Fibroblast of skin of left quadriceps (primary cell): ENCODE measurements around the gene DCXR.
A peak's percentile ranks its signal among the peaks of the same experiment; 100 is the strongest.

Experiments used
- DNase-seq, 2 experiments: peaks; one replicate each; pipeline ENCODE4 v3.0.0-alpha.2; 2013; ENCODE audit warnings: low read depth in 2 of 2

DCXR gene

DNA sequence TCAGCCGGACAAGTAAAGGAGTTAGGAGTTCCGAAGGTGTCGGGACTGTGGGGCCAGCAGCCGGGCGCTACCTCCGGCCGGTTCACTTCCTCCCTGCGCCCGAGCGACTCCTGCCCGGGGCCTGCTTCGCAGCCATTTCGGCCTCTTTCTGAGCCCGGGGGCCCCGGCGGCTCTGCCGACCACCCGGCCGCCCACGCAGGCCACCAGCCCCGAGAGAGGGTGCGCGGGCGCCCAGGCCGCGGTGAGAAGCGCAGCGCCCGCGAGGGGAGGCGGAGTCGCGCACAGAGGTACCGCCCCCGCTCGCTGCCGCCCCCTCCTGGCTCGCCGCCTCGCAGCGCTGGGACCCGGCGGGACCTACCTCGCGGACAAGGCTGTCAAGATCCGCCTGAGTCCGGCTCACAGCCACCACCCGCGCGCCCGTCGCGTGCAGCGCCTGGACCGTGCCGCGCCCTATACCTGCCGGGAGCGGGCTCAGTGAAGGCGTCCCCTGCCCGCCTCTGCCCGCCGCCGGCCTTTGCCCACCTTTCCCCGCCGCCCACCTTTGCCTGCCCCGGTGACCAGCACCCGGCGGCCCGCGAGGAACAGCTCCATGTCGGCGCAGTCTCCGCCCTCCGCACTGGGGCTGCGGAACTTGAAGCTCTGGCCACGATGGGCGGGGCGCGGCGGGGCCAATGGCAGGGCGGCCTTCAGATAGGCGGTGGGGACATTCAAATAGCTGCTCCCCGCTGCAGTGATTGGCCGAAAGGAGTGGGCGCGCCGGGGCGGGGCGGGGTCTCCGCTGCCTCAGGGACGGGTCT is at the start of gene DCXR:
TSS of gene DCXR (minus strand) at position 606 of the 797 bp plus-strand sequence. CDS start at position 591, 15 bp downstream.
- DNase-seq = peak; percentile 87 to 88

- DNase-seq = no peak
Measured at GRCh38 chr17:82085931-82086764, 48.7 kb upstream of the DCXR start.

GRCh38 chr17:82085031-82085861 is 47.7 kb upstream of the DCXR start:
- no peak for DNase-seq

DNA sequence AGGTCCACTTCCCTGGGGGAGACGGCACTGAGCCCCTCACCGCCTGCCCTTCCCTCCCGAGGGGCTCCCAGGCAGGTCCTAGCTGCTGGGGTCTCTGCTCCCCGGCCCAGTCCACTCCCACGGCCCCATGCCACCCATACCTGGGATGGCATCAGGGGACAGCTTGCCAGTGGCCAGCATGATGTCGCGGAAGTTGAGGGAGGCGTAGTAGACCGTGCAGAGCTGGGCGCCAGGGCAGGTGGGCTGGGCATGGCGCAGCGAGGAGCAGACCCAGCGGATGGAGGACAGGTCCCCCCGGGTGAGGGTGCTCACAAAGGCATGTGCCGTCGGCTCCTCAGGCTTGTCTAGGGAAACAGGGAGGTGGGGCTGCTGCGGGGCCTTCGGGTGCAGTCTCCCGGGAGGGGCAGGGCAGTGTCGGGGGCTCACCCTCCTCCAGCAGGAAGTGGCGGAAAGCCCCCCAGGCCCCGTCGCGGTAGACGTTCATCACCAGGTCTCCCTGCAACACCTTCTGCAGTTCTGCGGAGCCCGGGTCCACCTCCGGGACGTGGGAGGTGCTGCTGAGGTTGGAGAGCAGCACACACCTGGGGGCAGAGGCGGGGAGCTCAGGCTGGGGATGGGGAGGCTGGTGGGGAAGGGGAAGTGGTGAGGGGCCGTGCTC is 47.0 kb upstream of the DCXR start:
- no peak for DNase-seq

DNA sequence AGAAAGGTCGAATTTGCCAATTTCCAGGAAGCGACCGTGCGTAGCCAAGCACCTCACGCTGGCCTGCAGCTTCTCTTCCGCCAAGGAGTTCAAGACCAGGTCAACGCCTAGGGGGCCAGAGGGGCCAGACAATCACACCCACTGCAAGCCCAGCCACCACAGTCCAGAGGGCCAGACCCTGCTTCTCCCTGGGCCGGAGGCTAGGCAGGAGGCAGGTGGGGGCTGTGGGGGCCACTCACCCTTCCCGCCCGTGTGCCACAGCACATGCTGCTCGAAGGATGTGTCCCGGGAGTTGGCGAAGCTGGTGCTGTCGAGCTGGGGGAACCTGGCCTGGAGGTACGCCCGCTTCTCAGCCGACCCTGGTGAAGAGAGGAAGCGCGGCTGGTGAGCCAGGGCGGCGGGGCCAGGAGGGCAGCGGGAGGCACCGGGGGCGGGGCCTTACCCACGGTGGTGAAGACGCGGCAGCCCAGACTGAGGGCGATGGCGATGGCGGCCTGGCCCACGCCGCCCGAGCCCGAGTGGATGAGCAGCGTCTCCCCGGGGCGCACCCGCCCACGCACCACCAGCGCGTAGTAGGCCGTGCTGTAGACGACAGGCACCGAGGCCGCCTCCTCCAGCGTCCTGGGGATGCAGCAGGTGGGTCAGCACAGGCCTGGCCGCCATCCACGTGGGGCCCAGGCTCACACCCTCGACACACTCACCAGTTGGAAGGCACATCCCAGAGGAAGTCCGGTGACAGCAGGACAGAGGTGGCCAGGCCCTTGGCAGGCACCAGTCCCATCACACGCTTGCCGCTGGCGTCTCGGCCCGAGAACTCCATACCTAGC is 46.2 kb upstream of the DCXR start:
- no peak for DNase-seq

GRCh38 chr17:82083009-82083408 is 45.5 kb upstream of the DCXR start:
- no peak for DNase-seq

DNA sequence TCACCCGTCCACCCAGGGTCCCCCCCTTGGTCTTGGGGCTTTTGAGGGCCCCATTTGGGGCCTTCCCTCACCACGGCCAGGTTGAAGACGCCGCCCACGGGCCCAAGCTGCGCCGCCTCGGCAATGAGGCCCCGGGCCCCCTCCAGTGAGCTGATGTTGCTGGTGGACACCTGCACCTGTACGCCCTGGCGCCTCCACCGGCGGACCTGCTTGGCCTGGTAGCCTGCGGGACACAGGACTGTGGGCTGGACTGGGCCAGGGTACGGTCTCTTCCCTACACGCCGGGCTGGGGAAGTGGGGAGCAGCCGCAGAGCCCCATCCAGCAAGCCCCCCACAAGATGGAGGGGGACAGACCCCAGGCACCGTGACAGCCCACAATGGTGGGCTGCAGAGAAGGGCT is 45.0 kb upstream of the DCXR start:
- no peak for DNase-seq

DNA sequence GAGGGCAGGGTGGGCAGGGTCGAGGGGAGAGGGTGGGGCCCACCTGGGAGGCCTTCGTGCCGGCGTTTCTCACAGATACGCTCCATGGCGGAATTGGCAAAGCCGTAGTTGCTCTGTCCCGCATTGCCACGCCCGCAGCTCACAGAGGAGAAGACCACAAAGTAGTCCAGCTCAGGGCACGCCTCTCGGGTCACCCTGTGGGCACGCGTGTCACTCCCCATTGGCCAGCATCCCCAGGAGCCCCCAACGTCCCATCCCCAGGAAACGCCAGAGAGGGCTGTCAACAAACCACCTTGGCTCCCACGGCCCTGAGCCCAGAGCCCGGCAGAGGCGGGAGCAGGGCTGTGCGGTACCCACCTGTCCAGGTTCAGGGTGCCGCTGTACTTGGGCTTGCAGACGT is 44.5 kb upstream of the DCXR start:
- DNase-seq = no peak

- no peak for DNase-seq
Measured at GRCh38 chr17:82081546-82081945, 44.0 kb upstream of the DCXR start.

- no peak for DNase-seq
Measured at GRCh38 chr17:82080789-82081464, 43.4 kb upstream of the DCXR start.

DNA sequence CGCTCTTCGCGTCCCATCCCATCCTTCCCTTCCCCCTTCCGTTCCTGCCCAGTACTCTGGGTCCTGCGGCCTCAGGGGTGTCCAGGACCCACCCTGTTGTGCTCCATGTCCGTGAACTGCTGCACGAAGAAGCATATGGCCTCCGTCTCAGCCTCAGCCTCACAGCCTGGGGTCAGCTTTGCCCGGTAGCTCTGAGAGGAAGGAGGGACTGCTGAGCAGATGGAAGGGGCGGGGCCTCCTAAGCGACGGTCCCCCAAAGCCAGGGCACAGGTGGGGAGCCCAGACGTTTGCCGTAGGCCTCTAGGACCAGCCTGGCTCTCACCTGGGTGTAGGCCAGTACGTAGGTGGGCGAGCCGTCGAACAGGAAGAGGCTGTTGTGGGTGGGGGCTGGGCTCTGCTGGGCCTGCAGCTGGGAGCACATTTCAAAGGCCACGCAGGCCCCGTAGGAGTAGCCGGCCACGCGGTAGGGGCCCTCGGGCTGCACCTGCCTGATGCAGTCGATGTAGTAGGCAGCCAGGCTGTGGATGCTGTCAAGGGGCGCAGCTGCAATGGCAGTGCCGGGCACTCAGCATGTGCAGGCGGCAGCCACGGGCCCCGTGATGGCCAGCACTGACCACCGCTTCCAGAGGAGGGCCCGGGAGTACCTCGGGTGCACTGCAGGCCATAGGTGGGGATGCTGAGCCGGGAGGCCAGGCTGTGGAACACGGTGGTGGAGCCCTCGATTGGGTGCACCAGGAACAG is 42.7 kb upstream of the DCXR start:
- DNase-seq = no peak

- no peak for DNase-seq
Measured at GRCh38 chr17:82079001-82079677, 41.6 kb upstream of the DCXR start.

- DNase-seq = no peak
Measured at GRCh38 chr17:82078433-82078832, 40.9 kb upstream of the DCXR start.

DNA sequence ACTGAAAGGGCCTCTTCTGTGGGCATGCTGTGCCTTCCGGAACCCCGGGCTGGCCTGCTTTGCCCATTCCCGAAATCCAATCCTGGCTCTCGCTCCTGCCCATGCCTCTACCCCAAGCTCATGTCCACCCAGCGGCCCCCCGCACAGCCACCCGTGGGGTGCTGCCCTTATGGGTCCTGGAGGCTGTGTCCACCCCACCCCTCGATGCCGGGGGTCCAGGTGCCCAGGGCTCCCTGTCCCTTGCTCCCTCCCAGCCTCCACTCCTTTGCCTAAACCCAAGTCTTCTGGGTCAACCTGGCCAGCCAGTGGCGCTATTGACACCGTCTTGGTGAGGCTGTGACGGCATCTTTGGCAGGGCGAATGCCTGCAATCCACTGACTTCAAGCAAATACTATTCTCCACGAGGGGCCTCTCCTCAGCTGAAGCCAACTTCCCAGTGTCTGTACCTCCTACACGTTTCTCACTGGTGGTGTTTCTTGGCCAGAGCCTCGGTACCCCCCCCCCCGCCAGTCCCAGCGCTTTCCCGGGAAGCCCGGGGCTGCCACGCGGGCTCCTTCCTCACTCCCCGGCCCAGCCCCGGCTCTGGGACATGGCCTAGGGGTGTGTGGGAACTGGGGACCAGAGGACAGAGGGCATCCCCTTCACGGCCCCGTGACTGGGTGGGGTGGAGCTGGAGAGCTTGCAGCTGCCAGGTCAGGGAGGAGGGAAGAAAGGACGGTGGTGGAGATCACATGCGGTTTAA is 40.3 kb upstream of the DCXR start:
- DNase-seq = no peak

DNA sequence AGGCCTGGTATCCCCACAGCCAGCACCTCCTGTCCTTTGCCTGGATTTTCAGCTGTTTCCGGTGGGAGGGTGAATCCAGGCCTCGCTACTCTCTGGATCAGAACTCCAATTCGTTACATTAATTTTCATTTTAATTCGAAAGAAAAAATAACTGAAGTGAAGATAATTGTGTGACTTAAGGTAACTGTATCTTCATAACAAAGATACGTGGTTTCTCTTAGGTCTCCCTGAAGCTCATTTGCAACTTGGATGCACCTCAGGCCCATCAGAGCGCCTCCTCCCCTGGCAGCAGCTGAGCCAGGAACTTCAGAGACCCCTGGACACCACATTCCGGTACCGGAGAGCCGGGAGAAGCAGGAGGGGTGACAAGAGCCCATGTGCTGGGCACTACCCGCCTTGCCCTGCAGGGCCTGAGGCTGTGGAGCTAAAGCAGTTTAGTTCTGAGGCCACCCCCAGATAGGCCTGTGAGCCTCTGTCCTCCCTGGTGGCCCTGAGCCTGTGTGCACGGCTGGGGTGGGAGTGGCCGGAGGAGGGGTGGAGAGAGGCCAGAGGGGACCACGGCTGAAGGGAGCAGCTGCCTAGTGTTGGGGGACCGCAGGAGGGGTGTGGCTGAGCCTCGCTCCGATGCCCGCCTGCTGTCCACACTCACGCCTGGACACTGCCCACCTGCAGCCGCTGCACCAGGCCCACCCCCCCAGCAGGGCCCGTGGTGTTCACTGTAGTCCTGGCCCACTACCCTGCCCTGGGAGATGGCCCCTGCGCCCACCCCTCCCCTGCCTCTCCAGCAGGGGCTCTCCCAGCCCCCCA is 39.5 kb upstream of the DCXR start:
- DNase-seq = no peak

- no peak for DNase-seq
Measured at GRCh38 chr17:82076018-82076784, 38.7 kb upstream of the DCXR start.
